ENCODE results near the gene PBX1.

Gene PBX1

DNA sequence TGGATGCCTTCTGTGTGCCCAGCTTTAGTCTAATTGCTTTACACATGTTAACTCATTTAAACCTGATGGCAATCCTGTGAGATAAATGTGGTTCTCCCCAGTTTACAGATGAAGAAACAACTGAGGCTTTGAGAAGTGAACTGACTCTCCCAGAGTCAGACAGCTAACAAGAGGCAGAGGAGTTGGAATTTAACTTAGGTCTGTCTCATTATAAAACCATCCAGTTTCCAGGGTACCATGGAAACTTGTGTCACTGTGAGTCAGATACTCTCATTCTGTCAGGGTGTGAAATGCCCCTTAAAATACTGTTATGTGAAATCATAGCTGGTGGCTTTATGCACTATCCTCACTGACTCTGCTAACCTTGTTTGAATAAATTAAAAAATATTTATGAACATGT is 206.6 kb downstream of the PBX1 start:
- peaks cover 7% of the 10 kb centered on the region for H3K4me1 ChIP-seq (ENCODE audit: control insufficient read depth, insufficient read depth, low read length)
- H3K36me3 ChIP-seq (ENCODE audit: control insufficient read depth, insufficient read depth, low read length): no peaks in the 10 kb centered on the region
- no peaks in the 10 kb centered on the region for H3K27me3 ChIP-seq (ENCODE audit: control insufficient read depth, insufficient read depth, low read length)
- H3K4me3 ChIP-seq (ENCODE audit: low read depth, low read length): no peak overlapping the region
- no peaks in the 10 kb centered on the region for H3K9me3 ChIP-seq (ENCODE audit: control insufficient read depth, insufficient read depth, low read length)
- no peak overlapping the region for H3K9ac ChIP-seq (ENCODE audit: low read depth, low read length)

DNA sequence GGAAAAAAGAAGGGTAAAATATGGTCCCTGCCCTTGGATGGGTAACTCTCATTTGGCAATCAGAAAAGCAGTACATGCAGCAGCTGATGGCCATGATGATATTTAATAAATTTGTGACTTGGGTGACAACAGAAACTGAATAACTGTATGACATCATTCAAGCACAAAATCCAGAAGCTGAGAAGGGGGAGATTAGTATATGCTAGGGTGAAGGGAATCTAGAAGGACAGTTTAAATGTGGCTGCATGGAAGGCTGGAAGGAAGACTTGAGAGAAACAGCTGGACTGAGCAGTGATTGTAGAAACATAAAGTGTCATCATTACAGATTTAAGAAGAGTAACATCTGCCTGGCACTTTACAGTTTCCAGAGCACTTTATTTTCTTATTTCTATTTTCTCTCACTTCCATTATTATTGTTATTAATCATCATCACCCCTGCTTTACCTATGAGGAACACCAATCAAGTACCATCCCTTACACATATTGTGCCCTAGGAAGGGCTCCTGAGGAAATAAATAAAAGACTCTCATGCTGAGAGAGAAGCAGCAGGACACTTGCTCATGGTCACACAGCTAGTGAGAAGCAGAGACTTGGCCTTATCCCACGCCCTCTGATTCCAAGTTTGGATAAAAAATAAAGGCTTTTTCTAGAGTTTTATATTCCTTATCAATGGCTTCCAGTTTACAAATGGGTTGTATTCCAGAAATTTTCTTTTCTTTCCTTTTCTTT is 207.2 kb downstream of the PBX1 start:
- Histone ChIP-seq H3K36me3 (ENCODE audit: control insufficient read depth, insufficient read depth, low read length) (no peaks in the 10 kb centered on the region), H3K9me3 (ENCODE audit: control insufficient read depth, insufficient read depth, low read length) (no peaks in the 10 kb centered on the region), H3K27me3 (ENCODE audit: control insufficient read depth, insufficient read depth, low read length) (no peaks in the 10 kb centered on the region), H3K9ac (ENCODE audit: low read depth, low read length) (no peak overlapping the region), H3K4me1 (ENCODE audit: control insufficient read depth, insufficient read depth, low read length) (peaks cover 12% of the 10 kb centered on the region), H3K4me3 (ENCODE audit: low read depth, low read length) (no peak overlapping the region)

DNA sequence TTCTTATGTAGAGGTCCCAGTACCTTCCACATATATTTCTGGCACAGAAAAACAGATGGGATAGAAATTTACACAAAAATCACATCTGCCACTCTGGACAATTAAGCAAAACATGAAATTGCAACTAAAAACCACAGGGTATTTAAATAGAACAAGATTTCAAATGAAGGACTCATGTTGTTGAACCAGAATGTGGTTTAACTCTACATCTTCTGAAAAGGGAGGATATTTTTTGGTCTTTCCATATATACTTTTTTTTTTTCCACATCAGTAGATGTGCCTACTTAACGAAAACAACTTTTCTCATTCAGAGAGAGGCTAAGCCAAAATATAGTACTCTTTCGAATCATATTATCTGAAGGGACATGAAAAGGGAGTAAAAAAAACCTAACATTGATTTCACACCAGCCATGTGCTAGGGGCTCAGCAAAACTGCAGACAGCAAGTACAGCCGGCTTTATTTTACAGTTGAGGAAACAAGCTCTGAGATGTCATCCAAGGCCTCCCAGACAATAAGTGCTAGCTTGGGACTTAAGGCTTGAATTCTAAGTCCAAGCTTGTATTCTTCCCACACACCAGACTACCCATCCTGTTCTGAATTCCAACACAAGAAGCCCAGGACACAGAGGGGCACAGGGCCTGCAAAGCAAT is 208.9 kb downstream of the PBX1 start:
- Histone ChIP-seq H3K4me1 (ENCODE audit: control insufficient read depth, insufficient read depth, low read length) (peaks cover 28% of the 10 kb centered on the region), H3K4me3 (ENCODE audit: low read depth, low read length) (no peak overlapping the region), H3K9ac (ENCODE audit: low read depth, low read length) (no peak overlapping the region)

DNA sequence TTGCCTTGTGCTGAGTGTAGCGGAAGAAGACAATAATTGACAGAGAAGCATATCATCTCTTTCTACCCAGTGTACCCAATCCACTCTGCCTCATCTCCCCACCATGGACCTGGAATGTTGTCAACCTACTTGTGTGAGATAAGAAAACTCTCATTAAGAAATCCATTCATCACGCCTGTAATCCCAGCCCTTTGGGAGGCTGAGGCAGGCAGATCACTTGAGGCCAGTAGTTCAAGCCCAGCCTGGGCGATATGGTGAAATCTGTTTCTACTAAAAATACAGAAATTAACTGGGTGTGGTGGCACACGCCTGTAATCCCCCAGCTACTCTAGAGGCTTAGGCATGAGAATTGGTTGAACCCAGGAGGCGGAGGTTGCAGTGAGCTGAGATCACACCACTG is 209.6 kb downstream of the PBX1 start:
- Histone ChIP-seq H3K9me3 (ENCODE audit: control insufficient read depth, insufficient read depth, low read length) (no peaks in the 10 kb centered on the region), H3K9ac (ENCODE audit: low read depth, low read length) (no peak overlapping the region), H3K36me3 (ENCODE audit: control insufficient read depth, insufficient read depth, low read length) (no peaks in the 10 kb centered on the region), H3K27me3 (ENCODE audit: control insufficient read depth, insufficient read depth, low read length) (no peaks in the 10 kb centered on the region), H3K4me1 (ENCODE audit: control insufficient read depth, insufficient read depth, low read length) (peaks cover 32% of the 10 kb centered on the region), H3K4me3 (ENCODE audit: low read depth, low read length) (no peak overlapping the region)

More for the DNA sequence above, 208.9 kb downstream of the PBX1 start:
- Histone ChIP-seq H3K9me3 (ENCODE audit: control insufficient read depth, insufficient read depth, low read length) (no peaks in the 10 kb centered on the region), H3K36me3 (ENCODE audit: control insufficient read depth, insufficient read depth, low read length) (no peaks in the 10 kb centered on the region), H3K27me3 (ENCODE audit: control insufficient read depth, insufficient read depth, low read length) (no peaks in the 10 kb centered on the region)

DNA sequence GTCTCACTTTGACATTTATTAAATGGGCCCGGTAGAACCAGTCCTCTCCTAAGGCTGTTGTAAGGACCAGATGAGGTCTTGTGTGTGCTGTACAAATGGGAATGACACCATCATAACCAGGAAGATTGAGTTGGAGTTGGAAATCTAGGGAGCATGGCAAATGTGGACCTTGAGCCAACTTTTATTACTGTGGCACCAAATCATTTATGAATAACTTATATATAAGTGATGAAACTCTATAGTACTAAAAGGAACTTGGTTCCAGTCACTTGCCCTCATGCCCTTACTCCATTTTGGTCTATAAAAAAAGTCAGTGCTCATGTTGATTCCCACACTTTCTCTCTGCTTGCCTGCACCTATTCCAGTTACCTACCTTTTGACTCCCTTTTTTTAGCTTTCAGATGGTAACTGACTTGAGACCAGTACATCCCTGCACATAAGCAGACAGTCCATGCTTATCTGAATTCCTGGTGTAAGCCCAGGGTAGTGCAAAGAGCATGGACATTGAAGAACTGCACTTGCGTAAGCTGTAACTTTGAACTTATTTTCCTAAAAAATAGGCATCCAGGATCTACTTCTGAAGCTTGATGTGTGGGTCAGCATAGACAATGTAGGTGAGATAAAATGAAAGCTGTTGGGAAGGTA is 210.6 kb downstream of the PBX1 start:
- Histone ChIP-seq H3K9me3 (ENCODE audit: control insufficient read depth, insufficient read depth, low read length) (no peaks in the 10 kb centered on the region), H3K36me3 (ENCODE audit: control insufficient read depth, insufficient read depth, low read length) (no peaks in the 10 kb centered on the region), H3K27me3 (ENCODE audit: control insufficient read depth, insufficient read depth, low read length) (no peaks in the 10 kb centered on the region), H3K9ac (ENCODE audit: low read depth, low read length) (no peak overlapping the region), H3K4me3 (ENCODE audit: low read depth, low read length) (no peak overlapping the region), H3K4me1 (ENCODE audit: control insufficient read depth, insufficient read depth, low read length) (peaks cover 34% of the 10 kb centered on the region)

DNA sequence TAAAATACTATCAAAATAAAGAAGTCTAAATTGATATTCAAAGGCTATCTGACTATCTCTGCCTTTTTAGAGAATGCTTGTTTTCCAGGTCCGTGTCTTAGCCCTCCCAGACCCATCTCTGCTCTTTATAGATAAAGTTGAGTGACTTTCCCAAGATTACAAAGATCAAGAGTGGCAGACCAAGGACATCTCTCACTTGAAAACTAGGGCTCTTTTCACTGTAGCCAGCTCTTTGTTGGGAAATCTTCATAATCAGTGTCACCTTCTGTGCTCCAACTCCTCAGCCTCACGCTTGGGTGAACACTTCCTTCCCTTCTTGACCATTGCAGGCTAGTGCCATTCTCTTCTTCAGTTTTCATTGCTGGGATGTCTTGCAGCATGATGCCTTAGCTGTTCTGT is 211.1 kb downstream of the PBX1 start:
- Histone ChIP-seq H3K36me3 (ENCODE audit: control insufficient read depth, insufficient read depth, low read length) (no peaks in the 10 kb centered on the region), H3K4me1 (ENCODE audit: control insufficient read depth, insufficient read depth, low read length) (peaks cover 34% of the 10 kb centered on the region), H3K9me3 (ENCODE audit: control insufficient read depth, insufficient read depth, low read length) (no peaks in the 10 kb centered on the region), H3K9ac (ENCODE audit: low read depth, low read length) (no peak overlapping the region), H3K27me3 (ENCODE audit: control insufficient read depth, insufficient read depth, low read length) (no peaks in the 10 kb centered on the region), H3K4me3 (ENCODE audit: low read depth, low read length) (no peak overlapping the region)

DNA sequence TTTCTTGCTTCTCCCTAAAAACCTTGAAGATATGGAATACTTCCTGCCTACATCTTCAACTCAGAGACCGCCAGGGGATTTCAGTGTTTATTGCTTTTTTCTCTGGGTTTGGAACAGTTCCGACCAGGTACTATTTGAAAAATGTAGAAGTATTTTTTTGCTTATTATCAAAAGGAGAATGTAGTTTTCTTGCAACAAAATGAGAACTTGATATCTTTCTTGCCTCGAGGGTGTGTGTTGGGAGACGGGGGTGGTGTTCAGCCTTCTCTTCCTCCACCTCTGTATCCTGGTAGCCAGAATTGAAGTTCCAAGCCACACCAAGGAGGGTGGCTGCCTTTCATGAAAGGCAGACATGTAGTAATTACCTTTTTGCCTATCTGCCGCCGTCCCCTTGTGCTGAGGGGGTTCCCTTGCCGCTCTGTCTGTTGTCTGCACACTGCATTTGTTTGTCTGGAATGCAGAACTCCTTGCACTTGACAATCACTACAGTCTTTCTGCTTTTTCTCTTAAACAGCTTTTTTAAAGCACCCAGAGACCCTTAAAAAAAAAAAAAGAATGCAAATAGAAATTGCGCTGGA is 212.1 kb downstream of the PBX1 start:
- H3K9me3 ChIP-seq (ENCODE audit: control insufficient read depth, insufficient read depth, low read length): no peaks in the 10 kb centered on the region
- peaks cover 34% of the 10 kb centered on the region for H3K4me1 ChIP-seq (ENCODE audit: control insufficient read depth, insufficient read depth, low read length)
- peak overlapping the region; percentile 32 for H3K9ac ChIP-seq (ENCODE audit: low read depth, low read length)
- no peaks in the 10 kb centered on the region for H3K27me3 ChIP-seq (ENCODE audit: control insufficient read depth, insufficient read depth, low read length)
- no peaks in the 10 kb centered on the region for H3K36me3 ChIP-seq (ENCODE audit: control insufficient read depth, insufficient read depth, low read length)
- H3K4me3 ChIP-seq (ENCODE audit: low read depth, low read length): no peak overlapping the region

DNA sequence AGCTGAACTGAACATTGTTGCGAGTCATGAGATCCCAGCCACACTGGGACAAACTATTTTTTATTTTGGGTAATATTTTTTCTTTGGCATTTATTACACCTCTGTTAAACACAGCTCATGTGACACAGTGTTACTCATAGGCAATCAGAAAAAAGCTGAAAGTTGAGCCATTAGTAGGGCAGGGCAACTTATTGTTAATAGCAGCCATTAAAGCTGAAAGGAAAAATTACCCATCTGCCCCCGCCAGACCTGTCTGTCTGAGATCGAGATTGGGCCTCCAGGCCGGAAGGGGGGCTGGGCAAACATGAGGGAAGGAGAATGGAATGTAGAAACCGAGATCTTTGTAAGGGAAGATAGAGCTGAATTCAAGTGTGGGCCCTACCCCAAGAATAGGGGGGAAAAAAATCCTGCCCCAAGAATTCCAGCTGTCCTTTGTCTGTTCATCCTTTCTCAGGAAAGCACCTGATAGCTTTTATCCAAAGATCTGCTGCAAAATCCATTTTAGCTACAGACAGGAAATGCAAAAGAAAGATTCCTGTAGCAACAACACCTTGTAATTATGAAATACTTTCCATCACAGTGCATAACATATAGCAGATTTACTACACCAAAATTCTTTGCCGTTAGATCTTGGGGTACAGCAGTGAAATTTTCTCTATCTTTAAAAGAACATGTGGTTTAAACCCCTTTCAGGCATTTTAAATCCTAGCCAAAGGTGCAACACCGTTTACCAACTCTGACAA is 212.8 kb downstream of the PBX1 start:
- H3K9me3 ChIP-seq (ENCODE audit: control insufficient read depth, insufficient read depth, low read length): no peaks in the 10 kb centered on the region
- no peaks in the 10 kb centered on the region for H3K27me3 ChIP-seq (ENCODE audit: control insufficient read depth, insufficient read depth, low read length)
- H3K4me1 ChIP-seq (ENCODE audit: control insufficient read depth, insufficient read depth, low read length): peaks cover 34% of the 10 kb centered on the region
- H3K4me3 ChIP-seq (ENCODE audit: low read depth, low read length): no peak overlapping the region
- H3K36me3 ChIP-seq (ENCODE audit: control insufficient read depth, insufficient read depth, low read length): no peaks in the 10 kb centered on the region
- H3K9ac ChIP-seq (ENCODE audit: low read depth, low read length): peak overlapping the region; percentile 32

DNA sequence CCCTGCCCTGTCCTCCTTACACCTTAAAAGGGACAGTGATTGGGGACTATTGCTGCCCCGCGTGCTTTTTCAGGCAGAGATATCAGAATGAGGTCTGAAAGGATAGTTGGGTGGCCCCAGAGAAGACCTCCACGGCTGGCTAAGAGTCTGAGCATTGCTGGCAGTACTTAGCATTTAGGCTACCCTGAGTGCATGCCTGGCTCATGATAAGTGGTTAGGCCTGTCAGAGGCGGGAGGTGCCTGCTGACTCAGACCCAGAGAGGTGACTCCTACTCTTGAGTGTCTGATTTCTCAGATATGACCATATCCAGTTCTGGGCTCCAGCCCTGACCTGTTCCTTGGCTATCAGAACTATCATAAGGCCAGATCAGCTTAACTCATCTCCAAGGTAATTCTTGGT is 213.7 kb downstream of the PBX1 start:
- no peaks in the 10 kb centered on the region for H3K9me3 ChIP-seq (ENCODE audit: control insufficient read depth, insufficient read depth, low read length)
- H3K4me1 ChIP-seq (ENCODE audit: control insufficient read depth, insufficient read depth, low read length): peaks cover 34% of the 10 kb centered on the region
- H3K9ac ChIP-seq (ENCODE audit: low read depth, low read length): no peak overlapping the region
- H3K27me3 ChIP-seq (ENCODE audit: control insufficient read depth, insufficient read depth, low read length): no peaks in the 10 kb centered on the region
- H3K4me3 ChIP-seq (ENCODE audit: low read depth, low read length): no peak overlapping the region
- no peaks in the 10 kb centered on the region for H3K36me3 ChIP-seq (ENCODE audit: control insufficient read depth, insufficient read depth, low read length)

DNA sequence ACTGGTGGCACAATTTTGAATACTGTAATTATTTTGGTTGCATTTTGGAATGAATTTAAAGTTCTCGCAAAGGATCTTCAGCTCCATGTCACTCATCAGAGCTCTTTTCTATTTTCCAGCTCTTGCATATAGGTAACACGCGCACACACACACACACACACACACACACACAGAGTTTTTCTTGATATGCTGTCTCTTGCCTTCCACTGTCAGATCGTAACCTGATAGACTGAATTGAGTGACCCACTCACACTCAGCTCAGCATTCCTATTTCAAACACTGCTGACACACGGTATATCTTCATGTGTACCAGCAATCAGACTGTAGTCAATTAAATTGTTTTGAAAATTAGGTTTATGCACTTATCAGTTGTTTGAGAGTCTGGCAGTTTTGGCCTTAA is 214.1 kb downstream of the PBX1 start:
- H3K9me3 ChIP-seq (ENCODE audit: control insufficient read depth, insufficient read depth, low read length): no peaks in the 10 kb centered on the region
- no peaks in the 10 kb centered on the region for H3K27me3 ChIP-seq (ENCODE audit: control insufficient read depth, insufficient read depth, low read length)
- no peak overlapping the region for H3K4me3 ChIP-seq (ENCODE audit: low read depth, low read length)
- H3K4me1 ChIP-seq (ENCODE audit: control insufficient read depth, insufficient read depth, low read length): peaks cover 34% of the 10 kb centered on the region
- H3K36me3 ChIP-seq (ENCODE audit: control insufficient read depth, insufficient read depth, low read length): no peaks in the 10 kb centered on the region
- H3K9ac ChIP-seq (ENCODE audit: low read depth, low read length): no peak overlapping the region

DNA sequence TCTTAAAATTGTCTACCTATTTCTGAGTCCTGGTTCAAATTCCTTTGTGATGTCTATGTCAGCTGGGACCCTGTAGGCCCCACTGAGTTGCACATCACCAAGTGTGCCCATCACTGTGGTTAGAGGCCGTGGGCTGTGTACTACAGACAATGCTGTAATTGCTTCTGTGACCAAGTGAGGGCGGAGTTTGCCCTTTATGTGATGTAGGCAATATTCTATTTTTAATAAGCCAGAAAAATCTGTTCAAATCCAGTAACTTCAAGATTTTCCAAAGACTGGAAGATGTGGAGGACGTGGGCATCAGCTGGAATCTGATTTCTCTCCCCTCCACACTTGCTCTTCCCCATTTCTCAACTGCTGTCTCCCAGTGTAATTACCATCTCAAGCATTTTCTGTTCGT is 215.4 kb downstream of the PBX1 start:
- H3K9ac ChIP-seq (ENCODE audit: low read depth, low read length): no peak overlapping the region
- no peak overlapping the region for H3K4me3 ChIP-seq (ENCODE audit: low read depth, low read length)
- no peaks in the 10 kb centered on the region for H3K9me3 ChIP-seq (ENCODE audit: control insufficient read depth, insufficient read depth, low read length)
- no peaks in the 10 kb centered on the region for H3K36me3 ChIP-seq (ENCODE audit: control insufficient read depth, insufficient read depth, low read length)
- peaks cover 32% of the 10 kb centered on the region for H3K4me1 ChIP-seq (ENCODE audit: control insufficient read depth, insufficient read depth, low read length)
- H3K27me3 ChIP-seq (ENCODE audit: control insufficient read depth, insufficient read depth, low read length): no peaks in the 10 kb centered on the region

Data from iPS-15b (cell line).